NT2/D1 (cell line): Measurements from ENCODE around the gene ALOX5.
"Not testable (repeated sequence)": the region's sequence is repeated elsewhere in the genome, so short reads cannot be mapped to it uniquely, and the experiment has no call there.

Experiments used
- DNase-seq: peaks from one replicate; pipeline ENCODE4 v3.0.0-alpha.2; 2011; ENCODE audit warnings: low read depth, low spot score
- H3K27me3 ChIP-seq: 2 replicates; pipeline ENCODE4 v1.6.0; 2011; ENCODE audit warnings: mild to moderate bottlenecking; ENCODE audit not compliant: insufficient read length, insufficient read depth
- H3K36me3 ChIP-seq: 2 replicates; pipeline ENCODE4 v1.6.1; 2011; ENCODE audit warnings: mild to moderate bottlenecking, low read length, mixed read lengths; ENCODE audit not compliant: insufficient read depth, insufficient read length
- H3K4me1 ChIP-seq: 2 replicates; pipeline ENCODE4 v1.5.1; 2011; ENCODE audit not compliant: insufficient read depth, insufficient read length
- H3K4me3 ChIP-seq: 2 replicates; pipeline ENCODE4 v1.5.1; 2011; ENCODE audit warnings: low read depth; ENCODE audit not compliant: insufficient read length
- H3K9ac ChIP-seq: 2 replicates; pipeline ENCODE4 v1.6.0; 2011; ENCODE audit warnings: low read depth; ENCODE audit not compliant: insufficient read length
- H3K9me3 ChIP-seq: 2 replicates; pipeline ENCODE4 v1.5.1; 2011; ENCODE audit warnings: mild to moderate bottlenecking, low read length; ENCODE audit not compliant: insufficient read depth
- SUZ12 ChIP-seq: IDR thresholded peaks from 2 replicates; pipeline ENCODE4 v1.6.1; 2011; ENCODE audit not compliant: insufficient read length, insufficient read depth; ENCODE audit errors: extremely low read depth
- YY1 ChIP-seq: IDR thresholded peaks from 2 replicates; pipeline ENCODE4 v1.6.1; 2011; ENCODE audit not compliant: insufficient read length, insufficient read depth
- ZNF274 ChIP-seq: IDR thresholded peaks from 2 replicates; pipeline ENCODE4 v1.6.1; 2011; ENCODE audit warnings: mild to moderate bottlenecking, low read depth, low read length

ALOX5 gene

DNA sequence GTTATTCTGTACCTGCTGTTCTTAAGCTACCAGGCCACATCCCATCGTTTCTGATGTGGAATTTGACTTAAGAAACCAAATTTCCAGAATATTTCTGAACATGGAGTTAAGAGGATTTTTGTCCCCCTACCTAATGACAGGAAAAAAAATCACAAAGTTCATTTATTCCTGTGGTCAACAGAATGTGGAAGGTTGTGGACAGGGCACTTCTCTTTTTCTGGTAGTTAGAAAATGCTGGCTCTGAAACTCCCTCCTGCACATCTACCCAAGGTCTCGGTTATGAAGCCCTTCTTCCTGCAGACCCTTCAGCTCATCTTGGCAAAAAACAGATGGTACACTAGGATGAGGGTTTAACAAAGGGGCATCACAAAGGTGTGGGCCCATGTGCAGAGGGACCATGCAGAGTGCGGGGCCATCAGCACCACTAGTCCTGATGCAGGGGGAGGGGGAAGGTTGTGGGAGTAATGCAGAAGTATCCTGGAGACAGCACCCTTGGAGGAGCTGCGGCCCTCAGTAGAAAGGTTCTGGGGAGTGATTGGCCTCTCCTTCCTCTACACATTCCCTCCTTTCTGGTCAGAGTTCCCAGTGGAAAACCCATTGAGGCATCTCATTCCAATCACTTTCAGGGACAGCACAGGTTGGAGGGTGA, 9.8 kb downstream of the ALOX5 start:
- Histone ChIP-seq H3K36me3 (no peaks in the 10 kb centered on the region), H3K27me3 (no peaks in the 10 kb centered on the region), H3K9me3 (no peaks in the 10 kb centered on the region), H3K4me1 (peaks cover 2% of the 10 kb centered on the region), H3K4me3 (no peak overlapping the region), H3K9ac (no peak overlapping the region)
- TF ChIP-seq YY1 (no peak), SUZ12 (no peak), ZNF274 (no peak)
- no peak for DNase-seq

DNA sequence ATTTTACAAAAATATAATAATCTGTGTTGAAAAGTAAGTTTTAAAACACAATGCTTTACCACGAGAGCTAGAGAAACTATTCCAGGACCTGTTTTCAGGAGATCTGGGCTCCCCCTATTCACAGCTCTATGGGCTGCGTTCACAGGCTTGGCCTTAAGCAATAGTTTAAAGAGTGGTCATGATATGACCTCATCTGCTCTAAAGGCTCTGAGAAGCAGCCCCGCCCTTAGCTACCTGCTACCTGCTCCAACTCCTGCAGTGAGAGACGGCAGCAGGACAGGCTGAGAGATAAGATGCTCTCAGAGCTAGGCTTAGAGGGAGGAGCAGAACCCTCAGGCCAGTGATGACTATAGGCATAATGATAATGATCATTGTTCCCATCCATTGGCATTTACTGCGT, 12.6 kb downstream of the ALOX5 start:
- DNase-seq, result no peak
- H3K4me1 ChIP-seq, result no peaks in the 10 kb centered on the region
- H3K36me3 ChIP-seq, result no peaks in the 10 kb centered on the region
- no peaks in the 10 kb centered on the region for H3K9me3 ChIP-seq
- no peak overlapping the region for H3K4me3 ChIP-seq
- H3K27me3 ChIP-seq, result no peaks in the 10 kb centered on the region
- TF ChIP-seq ZNF274, result no peak
- TF ChIP-seq YY1, result no peak
- TF ChIP-seq SUZ12, result no peak
- H3K9ac ChIP-seq, result no peak overlapping the region

DNA sequence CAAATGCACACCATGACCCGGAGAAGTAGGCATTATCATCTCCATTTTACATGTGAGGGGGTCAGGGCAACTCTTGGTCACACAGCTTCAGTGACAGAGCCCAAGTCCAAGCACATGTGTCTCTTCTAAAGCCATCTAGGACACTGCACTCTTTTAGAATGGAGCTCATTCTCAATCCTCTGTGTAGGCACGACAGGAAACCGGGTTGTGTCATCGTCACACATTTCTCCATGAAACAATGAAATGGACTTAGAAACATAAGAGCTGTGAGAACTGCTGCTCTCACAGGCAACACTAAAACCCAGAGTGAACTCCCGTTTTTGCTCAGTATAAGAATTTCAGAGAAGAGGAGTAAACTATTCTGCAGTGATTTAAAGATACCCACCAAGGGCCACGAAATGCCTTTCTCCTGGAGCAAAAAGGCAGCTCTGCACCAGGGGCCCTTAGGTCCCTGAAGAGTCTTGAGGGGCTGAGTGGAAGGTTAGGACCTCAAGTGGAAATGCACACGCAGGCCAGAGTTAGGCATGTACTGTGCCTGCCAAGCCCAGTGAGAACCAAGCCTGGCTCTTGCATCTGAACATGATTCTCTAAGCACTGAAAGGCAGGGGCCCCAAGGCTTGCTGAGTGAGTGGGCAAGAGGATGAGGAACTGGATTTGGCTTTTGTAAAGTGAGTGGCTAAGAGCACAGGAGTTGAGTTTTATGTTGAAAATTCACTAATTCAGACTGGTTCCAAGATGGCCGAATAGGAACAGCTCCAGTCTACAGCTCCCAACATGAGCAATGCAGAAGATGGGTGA, 13.3 kb downstream of the ALOX5 start:
- H3K27me3 ChIP-seq, result no peaks in the 10 kb centered on the region
- no peaks in the 10 kb centered on the region for H3K36me3 ChIP-seq
- TF ChIP-seq SUZ12, result no peak
- TF ChIP-seq YY1, result no peak
- TF ChIP-seq ZNF274, result no peak
- no peaks in the 10 kb centered on the region for H3K9me3 ChIP-seq
- H3K4me3 ChIP-seq, result no peak overlapping the region
- no peaks in the 10 kb centered on the region for H3K4me1 ChIP-seq
- DNase-seq, result no peak
- no peak overlapping the region for H3K9ac ChIP-seq

GRCh38 chr10:45389671-45390070, 15.7 kb downstream of the ALOX5 start:
- DNase-seq, H3K36me3 ChIP-seq, H3K9me3 ChIP-seq, H3K9ac ChIP-seq, H3K4me1 ChIP-seq, H3K4me3 ChIP-seq, H3K27me3 ChIP-seq: not testable (repeated sequence)

- not testable (repeated sequence) for H3K36me3 ChIP-seq, H3K27me3 ChIP-seq, H3K4me3 ChIP-seq, DNase-seq, H3K9me3 ChIP-seq, H3K4me1 ChIP-seq, H3K9ac ChIP-seq
These were observed 17.6 kb downstream of the ALOX5 start for GRCh38 chr10:45391636-45392035.

GRCh38 chr10:45395554-45395953, 21.5 kb downstream of the ALOX5 start:
- DNase-seq, result no peak
- Histone ChIP-seq H3K4me1 (no peaks in the 10 kb centered on the region), H3K27me3 (no peaks in the 10 kb centered on the region), H3K36me3 (no peaks in the 10 kb centered on the region), H3K9me3 (no peaks in the 10 kb centered on the region), H3K4me3 (no peak overlapping the region), H3K9ac (no peak overlapping the region)
- TF ChIP-seq ZNF274, result no peak
- TF ChIP-seq YY1, result no peak
- no peak for TF ChIP-seq SUZ12

DNA sequence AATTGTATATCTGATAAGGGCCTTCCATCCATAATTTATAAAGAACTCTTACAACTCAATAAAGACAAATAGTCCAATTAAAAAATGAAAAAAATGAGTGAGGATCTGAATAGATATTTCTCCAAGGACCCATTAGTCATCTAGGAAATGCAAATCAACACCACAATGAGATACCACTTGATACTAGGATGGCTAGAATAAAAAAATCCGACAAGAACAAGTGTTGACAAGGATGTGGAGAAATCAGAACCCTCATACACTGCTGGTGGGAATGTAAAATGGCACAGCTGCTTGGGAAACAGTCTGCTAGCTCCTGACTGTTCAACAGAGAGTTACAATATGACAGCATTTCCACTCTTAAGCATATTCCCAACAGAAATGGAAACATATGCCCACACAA, 24.6 kb downstream of the ALOX5 start:
- H3K9me3 ChIP-seq, result no peaks in the 10 kb centered on the region
- DNase-seq, result no peak
- H3K9ac ChIP-seq, result no peak overlapping the region
- H3K4me1 ChIP-seq, result no peaks in the 10 kb centered on the region
- H3K4me3 ChIP-seq, result no peak overlapping the region
- H3K27me3 ChIP-seq, result no peaks in the 10 kb centered on the region
- no peaks in the 10 kb centered on the region for H3K36me3 ChIP-seq
- no peak for TF ChIP-seq SUZ12
- no peak for TF ChIP-seq YY1
- TF ChIP-seq ZNF274, result no peak

GRCh38 chr10:45399113-45399512, 25.1 kb downstream of the ALOX5 start:
- DNase-seq, result no peak
- no peaks in the 10 kb centered on the region for H3K36me3 ChIP-seq
- H3K9ac ChIP-seq, result no peak overlapping the region
- H3K4me3 ChIP-seq, result no peak overlapping the region
- no peaks in the 10 kb centered on the region for H3K27me3 ChIP-seq
- TF ChIP-seq YY1 (no peak), SUZ12 (no peak), ZNF274 (no peak)
- no peaks in the 10 kb centered on the region for H3K4me1 ChIP-seq
- no peaks in the 10 kb centered on the region for H3K9me3 ChIP-seq
